ENCODE measurements around the gene PRTN3. TPM values are rescaled to one million over a fixed set of nuclear protein-coding genes. Genes with fewer than 3 reads are reported as not detected.

The PRTN3 gene
- polyA plus RNA-seq, 1 of the 3 experiments (the other 2 are of a cell fraction): not detected

DNA sequence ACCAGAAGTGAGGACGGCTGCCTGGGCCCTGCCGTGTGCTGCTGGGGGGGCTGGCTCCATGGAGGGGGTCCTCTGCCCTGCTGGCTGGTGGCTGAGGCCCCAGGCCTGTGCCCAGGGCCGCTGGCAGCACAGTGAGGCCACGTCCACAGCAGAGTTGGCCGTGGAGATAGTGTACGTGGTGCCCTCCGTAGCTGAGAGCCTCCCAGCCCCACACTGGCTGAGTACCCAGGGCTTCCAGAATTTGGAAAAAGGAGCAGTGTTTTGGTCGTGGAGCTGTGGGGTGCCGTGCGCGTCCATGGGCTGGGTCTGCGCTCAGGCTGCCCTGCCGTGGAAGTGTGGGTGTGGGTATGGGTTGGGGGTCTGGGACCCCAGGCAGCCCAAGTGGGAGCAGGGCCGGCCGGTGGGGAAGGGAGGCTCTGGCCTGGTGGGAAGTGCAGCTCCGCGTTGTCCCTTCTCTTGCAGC lies 37.7 kb upstream of the PRTN3 start:
- Histone ChIP-seq H3K27ac (ENCODE audit: low read depth in 2 of 2, low read length in 1 of 2) (no peak overlapping the region; a peak in 1 of 4 replicates), H3K4me2 (peak overlapping the region; percentile 29; the same call in 1 of the 2 replicates)

More for the DNA sequence above, 37.7 kb upstream of the PRTN3 start:
- Histone ChIP-seq H3K36me3 (replicated peaks in 1 of 2; ENCODE audit: control insufficient read depth in 1 of 2, insufficient read depth in 2 of 2, low read length in 1 of 2) (peaks cover 39 to 67% of the 10 kb centered on the region in 2 experiments), H3K4me1 (ENCODE audit: control insufficient read depth in 1 of 2, insufficient read depth in 2 of 2, low read depth in 1 of 2, low read length in 1 of 2) (peaks cover 29 to 41% of the 10 kb centered on the region in 2 experiments; a peak in 3 of 4 replicates), H3K27me3 (ENCODE audit: insufficient read depth) (no peaks in the 10 kb centered on the region), H3K9me3 (no peaks in the 10 kb centered on the region), H3K9ac (no peak overlapping the region), H2AFZ (ENCODE audit: low read depth) (no peak overlapping the region), H3K4me3 (ENCODE audit: low read depth in 2 of 2, low read length in 1 of 2) (no peak overlapping the region), H3K9me2 (no peaks in the 10 kb centered on the region), H4K20me1 (ENCODE audit: insufficient read depth) (peaks cover 100% of the 10 kb centered on the region), H3K79me2 (ENCODE audit: insufficient read depth) (peaks cover 99% of the 10 kb centered on the region), H3F3A (replicated peaks; ENCODE audit: insufficient read depth) (peaks cover 8% of the 10 kb centered on the region)
- no peak for TF ChIP-seq FOSL2 (IDR thresholded peaks at IDR 0.05; ENCODE audit: borderline replicate concordance, low read depth)
- TF ChIP-seq, protein P1, sequence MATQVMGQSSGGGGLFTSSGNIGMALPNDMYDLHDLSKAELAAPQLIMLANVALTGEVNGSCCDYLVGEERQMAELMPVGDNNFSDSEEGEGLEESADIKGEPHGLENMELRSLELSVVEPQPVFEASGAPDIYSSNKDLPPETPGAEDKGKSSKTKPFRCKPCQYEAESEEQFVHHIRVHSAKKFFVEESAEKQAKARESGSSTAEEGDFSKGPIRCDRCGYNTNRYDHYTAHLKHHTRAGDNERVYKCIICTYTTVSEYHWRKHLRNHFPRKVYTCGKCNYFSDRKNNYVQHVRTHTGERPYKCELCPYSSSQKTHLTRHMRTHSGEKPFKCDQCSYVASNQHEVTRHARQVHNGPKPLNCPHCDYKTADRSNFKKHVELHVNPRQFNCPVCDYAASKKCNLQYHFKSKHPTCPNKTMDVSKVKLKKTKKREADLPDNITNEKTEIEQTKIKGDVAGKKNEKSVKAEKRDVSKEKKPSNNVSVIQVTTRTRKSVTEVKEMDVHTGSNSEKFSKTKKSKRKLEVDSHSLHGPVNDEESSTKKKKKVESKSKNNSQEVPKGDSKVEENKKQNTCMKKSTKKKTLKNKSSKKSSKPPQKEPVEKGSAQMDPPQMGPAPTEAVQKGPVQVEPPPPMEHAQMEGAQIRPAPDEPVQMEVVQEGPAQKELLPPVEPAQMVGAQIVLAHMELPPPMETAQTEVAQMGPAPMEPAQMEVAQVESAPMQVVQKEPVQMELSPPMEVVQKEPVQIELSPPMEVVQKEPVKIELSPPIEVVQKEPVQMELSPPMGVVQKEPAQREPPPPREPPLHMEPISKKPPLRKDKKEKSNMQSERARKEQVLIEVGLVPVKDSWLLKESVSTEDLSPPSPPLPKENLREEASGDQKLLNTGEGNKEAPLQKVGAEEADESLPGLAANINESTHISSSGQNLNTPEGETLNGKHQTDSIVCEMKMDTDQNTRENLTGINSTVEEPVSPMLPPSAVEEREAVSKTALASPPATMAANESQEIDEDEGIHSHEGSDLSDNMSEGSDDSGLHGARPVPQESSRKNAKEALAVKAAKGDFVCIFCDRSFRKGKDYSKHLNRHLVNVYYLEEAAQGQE (IDR thresholded peaks at IDR 0.05; ENCODE audit: low read depth, low read length): no peak
- TF ChIP-seq RAD21 (IDR thresholded peaks at IDR 0.05; ENCODE audit: low read length): no peak
- no peak for TF ChIP-seq TEAD4 (IDR thresholded peaks at IDR 0.05; ENCODE audit: borderline replicate concordance, insufficient read depth)
- TF ChIP-seq CHD2 (IDR thresholded peaks at IDR 0.05; ENCODE audit: low read length, partially characterized antibody): no peak
- TF ChIP-seq GATA2 (CRISPR knock-in tag; IDR thresholded peaks at IDR 0.05): no peak
- TF ChIP-seq SIN3A (IDR thresholded peaks at IDR 0.05; ENCODE audit: borderline replicate concordance, low read depth, low read length): no peak
- TF ChIP-seq FOXJ3 (CRISPR knock-in tag; IDR thresholded peaks at IDR 0.05): no peak
- no peak for TF ChIP-seq NRF1 (IDR thresholded peaks at IDR 0.05; ENCODE audit: low read depth, low read length)
- no peak for TF ChIP-seq RCOR1 (IDR thresholded peaks at IDR 0.05; ENCODE audit: low read length)
- TF ChIP-seq, protein P2, sequence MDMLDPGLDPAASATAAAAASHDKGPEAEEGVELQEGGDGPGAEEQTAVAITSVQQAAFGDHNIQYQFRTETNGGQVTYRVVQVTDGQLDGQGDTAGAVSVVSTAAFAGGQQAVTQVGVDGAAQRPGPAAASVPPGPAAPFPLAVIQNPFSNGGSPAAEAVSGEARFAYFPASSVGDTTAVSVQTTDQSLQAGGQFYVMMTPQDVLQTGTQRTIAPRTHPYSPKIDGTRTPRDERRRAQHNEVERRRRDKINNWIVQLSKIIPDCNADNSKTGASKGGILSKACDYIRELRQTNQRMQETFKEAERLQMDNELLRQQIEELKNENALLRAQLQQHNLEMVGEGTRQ (IDR thresholded peaks at IDR 0.05; ENCODE audit: borderline replicate concordance, low read depth, low read length): no peak
- TF ChIP-seq, protein P3, sequence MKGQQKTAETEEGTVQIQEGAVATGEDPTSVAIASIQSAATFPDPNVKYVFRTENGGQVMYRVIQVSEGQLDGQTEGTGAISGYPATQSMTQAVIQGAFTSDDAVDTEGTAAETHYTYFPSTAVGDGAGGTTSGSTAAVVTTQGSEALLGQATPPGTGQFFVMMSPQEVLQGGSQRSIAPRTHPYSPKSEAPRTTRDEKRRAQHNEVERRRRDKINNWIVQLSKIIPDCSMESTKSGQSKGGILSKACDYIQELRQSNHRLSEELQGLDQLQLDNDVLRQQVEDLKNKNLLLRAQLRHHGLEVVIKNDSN (IDR thresholded peaks at IDR 0.05; ENCODE audit: borderline replicate concordance, low read depth): no peak
- no peak for TF ChIP-seq ELF1 (IDR thresholded peaks at IDR 0.05)
- no peak for TF ChIP-seq TCF12 (IDR thresholded peaks at IDR 0.05)
- TF ChIP-seq, protein P4, sequence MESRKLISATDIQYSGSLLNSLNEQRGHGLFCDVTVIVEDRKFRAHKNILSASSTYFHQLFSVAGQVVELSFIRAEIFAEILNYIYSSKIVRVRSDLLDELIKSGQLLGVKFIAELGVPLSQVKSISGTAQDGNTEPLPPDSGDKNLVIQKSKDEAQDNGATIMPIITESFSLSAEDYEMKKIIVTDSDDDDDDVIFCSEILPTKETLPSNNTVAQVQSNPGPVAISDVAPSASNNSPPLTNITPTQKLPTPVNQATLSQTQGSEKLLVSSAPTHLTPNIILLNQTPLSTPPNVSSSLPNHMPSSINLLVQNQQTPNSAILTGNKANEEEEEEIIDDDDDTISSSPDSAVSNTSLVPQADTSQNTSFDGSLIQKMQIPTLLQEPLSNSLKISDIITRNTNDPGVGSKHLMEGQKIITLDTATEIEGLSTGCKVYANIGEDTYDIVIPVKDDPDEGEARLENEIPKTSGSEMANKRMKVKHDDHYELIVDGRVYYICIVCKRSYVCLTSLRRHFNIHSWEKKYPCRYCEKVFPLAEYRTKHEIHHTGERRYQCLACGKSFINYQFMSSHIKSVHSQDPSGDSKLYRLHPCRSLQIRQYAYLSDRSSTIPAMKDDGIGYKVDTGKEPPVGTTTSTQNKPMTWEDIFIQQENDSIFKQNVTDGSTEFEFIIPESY (IDR thresholded peaks at IDR 0.05; ENCODE audit: borderline replicate concordance, low read depth): no peak
- TF ChIP-seq GABPA (IDR thresholded peaks at IDR 0.05; ENCODE audit: low read depth): no peak
- TF ChIP-seq, protein P5, sequence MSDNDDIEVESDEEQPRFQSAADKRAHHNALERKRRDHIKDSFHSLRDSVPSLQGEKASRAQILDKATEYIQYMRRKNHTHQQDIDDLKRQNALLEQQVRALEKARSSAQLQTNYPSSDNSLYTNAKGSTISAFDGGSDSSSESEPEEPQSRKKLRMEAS (IDR thresholded peaks at IDR 0.05; ENCODE audit: low read depth): no peak
- TF ChIP-seq MXI1 (IDR thresholded peaks at IDR 0.05; ENCODE audit: low read depth, low read length): no peak
- WGBS (ENCODE audit: low lambda C conversion rate): 100% methylated on average over 1 of the region's 17 CpGs
- CTCF ChIA-PET: interaction anchor here (0.9 kb wide), 1 partner anchor 33 kb away, joined by 3 read pairs; no protein-coding TSS in a partner anchor
- POLR2A ChIA-PET: no interaction called here
- DNase-seq: no peak

Measured in SK-N-SH (cell line).